ENCODE results near the gene CBR1. TPM values are rescaled to one million over a fixed set of nuclear protein-coding genes. Genes with fewer than 3 reads are reported as not detected.

The CBR1 gene
- total and polyA plus RNA-seq, 10 of the 15 experiments (the other 5 are each of a cell fraction or from before 2014, with no cell fraction given) = 16.9 to 138 (median 57.4) TPM

- TF ChIP-seq NFYA (IDR thresholded peaks at IDR 0.05; ENCODE audit: borderline replicate concordance, low read depth, low read length) = no peak
Observed at GRCh38 chr21:36100971-36101641, 31.3 kb downstream of the CBR1 start (continued).

DNA sequence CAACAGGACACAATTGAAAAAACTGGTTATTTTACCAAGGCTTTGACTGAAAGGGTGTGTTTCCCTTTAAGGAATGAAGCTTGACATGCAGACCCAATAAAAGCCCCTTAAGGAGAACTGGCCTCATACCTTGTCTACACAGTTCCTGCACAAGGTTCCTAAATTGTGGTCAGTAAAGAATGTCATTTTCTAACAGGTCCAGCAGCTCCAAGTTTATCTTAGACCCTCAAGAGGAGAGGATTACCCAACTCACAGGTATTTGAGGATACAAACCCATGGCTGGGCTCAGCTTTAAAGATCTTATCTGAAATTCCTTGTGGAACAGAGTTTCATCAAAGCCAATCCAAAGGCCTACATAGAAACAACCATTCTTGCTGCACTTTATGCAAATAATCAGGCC lies 33.6 kb downstream of the CBR1 start:
- H3K36me3 ChIP-seq (ENCODE audit: control insufficient read depth in 2 of 2, insufficient read depth in 2 of 2, low read length in 1 of 2) = no peaks in the 10 kb centered on the region
- no peaks in the 10 kb centered on the region for H3K9me3 ChIP-seq (replicated peaks; ENCODE audit: control insufficient read depth, insufficient read depth, low read length)
- ATAC-seq (no peak), DNase-seq (ENCODE audit: low read depth, low spot score) (no peak), FAIRE-seq (no peak)
- H4K20me1 ChIP-seq (ENCODE audit: control insufficient read depth, insufficient read depth) = no peaks in the 10 kb centered on the region
- TF ChIP-seq EED (IDR thresholded peaks at IDR 0.05; ENCODE audit: low read depth) = no peak
- TF ChIP-seq TBL1XR1 (IDR thresholded peaks at IDR 0.05; ENCODE audit: low read depth, low read length) = no peak
- no peak for TF ChIP-seq SPI1 (IDR thresholded peaks at IDR 0.05; ENCODE audit: borderline replicate concordance, insufficient read depth, low read depth, low read length)
- TF ChIP-seq, protein P1, sequence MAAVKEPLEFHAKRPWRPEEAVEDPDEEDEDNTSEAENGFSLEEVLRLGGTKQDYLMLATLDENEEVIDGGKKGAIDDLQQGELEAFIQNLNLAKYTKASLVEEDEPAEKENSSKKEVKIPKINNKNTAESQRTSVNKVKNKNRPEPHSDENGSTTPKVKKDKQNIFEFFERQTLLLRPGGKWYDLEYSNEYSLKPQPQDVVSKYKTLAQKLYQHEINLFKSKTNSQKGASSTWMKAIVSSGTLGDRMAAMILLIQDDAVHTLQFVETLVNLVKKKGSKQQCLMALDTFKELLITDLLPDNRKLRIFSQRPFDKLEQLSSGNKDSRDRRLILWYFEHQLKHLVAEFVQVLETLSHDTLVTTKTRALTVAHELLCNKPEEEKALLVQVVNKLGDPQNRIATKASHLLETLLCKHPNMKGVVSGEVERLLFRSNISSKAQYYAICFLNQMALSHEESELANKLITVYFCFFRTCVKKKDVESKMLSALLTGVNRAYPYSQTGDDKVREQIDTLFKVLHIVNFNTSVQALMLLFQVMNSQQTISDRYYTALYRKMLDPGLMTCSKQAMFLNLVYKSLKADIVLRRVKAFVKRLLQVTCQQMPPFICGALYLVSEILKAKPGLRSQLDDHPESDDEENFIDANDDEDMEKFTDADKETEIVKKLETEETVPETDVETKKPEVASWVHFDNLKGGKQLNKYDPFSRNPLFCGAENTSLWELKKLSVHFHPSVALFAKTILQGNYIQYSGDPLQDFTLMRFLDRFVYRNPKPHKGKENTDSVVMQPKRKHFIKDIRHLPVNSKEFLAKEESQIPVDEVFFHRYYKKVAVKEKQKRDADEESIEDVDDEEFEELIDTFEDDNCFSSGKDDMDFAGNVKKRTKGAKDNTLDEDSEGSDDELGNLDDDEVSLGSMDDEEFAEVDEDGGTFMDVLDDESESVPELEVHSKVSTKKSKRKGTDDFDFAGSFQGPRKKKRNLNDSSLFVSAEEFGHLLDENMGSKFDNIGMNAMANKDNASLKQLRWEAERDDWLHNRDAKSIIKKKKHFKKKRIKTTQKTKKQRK (IDR thresholded peaks at IDR 0.05; ENCODE audit: low read depth, low read length) = no peak
- no peak for TF ChIP-seq SMARCA5 (IDR thresholded peaks at IDR 0.05)
- no peak for TF ChIP-seq ZNF592 (IDR thresholded peaks at IDR 0.05)
- TF ChIP-seq CTCF (IDR thresholded peaks at IDR 0.05 in 2 of 3, conservative IDR thresholded peaks at IDR 0.05 in 1 of 3; ENCODE audit: control insufficient read depth in 2 of 3, extremely low read depth in 1 of 3, insufficient read depth in 1 of 3, low read depth in 3 of 3, low read length in 3 of 3) = no peak
- no peak for TF ChIP-seq DPF2 (IDR thresholded peaks at IDR 0.05)
- no peak for TF ChIP-seq POLR2A (IDR thresholded peaks at IDR 0.05; ENCODE audit: low read depth, low read length)
- no peak overlapping the region for H2AFZ ChIP-seq (ENCODE audit: control insufficient read depth, low read depth, low read length)
- H3K79me2 ChIP-seq (ENCODE audit: control insufficient read depth, insufficient read depth, low read length) = no peaks in the 10 kb centered on the region
- in situ Hi-C loops (cut with MboI) = no loop called here
- POLR2A ChIA-PET = no interaction called here
- CTCF ChIA-PET = interaction anchor here (1.1 to 2.2 kb wide), 7 partner anchors 9 to 263 kb away, joined by 3 to 11 read pairs (median 4); partner anchors contain the start of gene SETD4
- RAD21 ChIA-PET (ENCODE audit: unreplicated experiment) = interaction anchor here (1.1 to 1.5 kb wide), 2 partner anchors 43 to 51 kb away, joined by 3 to 6 read pairs; partner anchors contain the start of gene SETD4
- H3K4me2 ChIP-seq (ENCODE audit: control insufficient read depth, insufficient read depth) = no peak overlapping the region
- no peak overlapping the region for H3K4me3 ChIP-seq
- H3K9ac ChIP-seq (ENCODE audit: control insufficient read depth, insufficient read depth, low read length) = no peak overlapping the region
- H3K4me1 ChIP-seq (ENCODE audit: control insufficient read depth, insufficient read depth, low read length) = peaks cover 4% of the 10 kb centered on the region; the same call in 1 of the 2 replicates
- no TSS peak for BruUV-seq (replicated peaks)
- intact Hi-C loops (cut with micrococcal nuclease; ENCODE audit: unreplicated experiment) = no loop called here
- no peak overlapping the region for H3K27ac ChIP-seq (ENCODE audit: control insufficient read depth, insufficient read depth)
- SMC1A ChIA-PET (ENCODE audit: uncharacterized antibody, unreplicated experiment) = interaction anchor here (0.8 to 1.6 kb wide), 5 partner anchors 9 to 45 kb away, joined by 3 to 6 read pairs (median 3); partner anchors contain the start of gene SETD4
- H3K27me3 ChIP-seq (replicated peaks in 1 of 2; ENCODE audit: control insufficient read depth in 2 of 2, insufficient read depth in 2 of 2, low read length in 1 of 2) = peaks cover 0 to 5% of the 10 kb centered on the region in 2 experiments; a peak in 2 of 4 replicates
